Ascending aorta (tissue), 2 donors: ENCODE data around the gene TMEM92. TPM values are rescaled to one million over a fixed set of nuclear protein-coding genes. Genes with fewer than 3 reads are reported as not detected.
"Not testable (repeated sequence)": the region's sequence is repeated elsewhere in the genome, so short reads cannot be mapped to it uniquely, and the experiment has no call there.

Source experiments
- DNase-seq, 2 donors: peaks; one replicate each; pipeline ENCODE4 v3.0.0-alpha.2; 2019; ENCODE audit warnings: low spot score in 2 of 2
- H3K27ac ChIP-seq, 2 donors: fragments of 200-600 bp; sonication (generic); one replicate each; pipeline ENCODE4 v1.5.1; 2016 to 2017; ENCODE audit warnings: mild to moderate bottlenecking in 1 of 2
- H3K27me3 ChIP-seq: fragments of 200-600 bp; sonication (generic); one replicate; pipeline ENCODE4 v1.5.1; 2017
- H3K36me3 ChIP-seq, 2 donors: fragments of 200-600 bp; sonication (generic); one replicate each; pipeline ENCODE4 v1.5.1; 2016
- H3K4me1 ChIP-seq, 2 donors: fragments of 200-600 bp; sonication (generic); one replicate each; pipeline ENCODE4 v1.5.1; 2016 to 2017; ENCODE audit warnings: mild to moderate bottlenecking in 1 of 2
- H3K4me3 ChIP-seq, 2 donors: fragments of 200-600 bp; sonication (generic); one replicate each; pipeline ENCODE4 v1.5.1; 2016 to 2017; ENCODE audit warnings: mild to moderate bottlenecking in 1 of 2
- H3K9me3 ChIP-seq, 2 donors: fragments of 200-600 bp; sonication (generic); one replicate each; pipeline ENCODE4 v1.5.1; 2016
- CTCF ChIP-seq, 3 experiments: fragments of 200-600 bp in 2 of 3; fragments of 450-650 bp in 1 of 3; sonication (generic) in 2 of 3; IDR thresholded peaks; one replicate each; pipeline ENCODE4 v1.5.1; 2016 to 2019; ENCODE audit warnings: antibody characterized with exemption in 3 of 3, mild to moderate bottlenecking in 1 of 3, moderate library complexity in 1 of 3
- intact Hi-C: fragments of 100-400 bp; cut with DNase I; formaldehyde crosslinking; loops from one replicate; pipeline ENCODE4 v1.15.1; 2023
- total RNA-seq: library from RNA; depleted of rRNA; stranded (reverse); fragments of >200 nt; gene quantifications from one replicate; pipeline ENCODE4 v1.1.0, GENCODE V29; 2016

The TMEM92 gene
- total RNA-seq, 1 donor from 2014 or later, result not detected

GRCh38 chr17:50311483-50311882 lies 37.2 kb downstream of the TMEM92 start:
- Histone ChIP-seq H3K27ac (no peak overlapping the region), H3K4me1 (no peaks in the 10 kb centered on the region), H3K27me3 (no peaks in the 10 kb centered on the region), H3K36me3 (no peaks in the 10 kb centered on the region), H3K9me3 (no peaks in the 10 kb centered on the region), H3K4me3 (no peak overlapping the region)
- no peak for DNase-seq
- intact Hi-C loops, result no loop called here
- TF ChIP-seq CTCF (IDR thresholded peaks at IDR 0.05), result no peak

DNA sequence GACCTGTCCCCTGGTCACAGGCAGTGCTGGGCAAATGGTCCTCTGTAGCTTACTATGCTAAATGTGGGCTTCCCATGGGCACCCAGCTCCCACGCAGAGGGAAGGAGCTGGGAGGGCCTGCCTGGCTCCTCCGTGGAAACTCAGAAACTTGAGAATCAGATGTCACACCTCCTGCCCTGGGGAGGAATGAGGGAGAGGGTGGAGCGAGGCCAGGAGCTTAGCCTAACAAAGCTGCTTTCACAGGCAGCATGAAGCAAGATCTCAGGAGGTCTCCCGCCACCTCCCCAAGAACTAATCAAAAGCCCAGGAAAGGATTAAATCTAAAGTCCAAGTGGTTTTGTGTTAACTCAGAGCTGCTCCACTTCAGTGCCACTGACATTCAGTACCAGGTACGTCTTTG lies 38.0 kb downstream of the TMEM92 start:
- Histone ChIP-seq H3K27ac (no peak overlapping the region), H3K36me3 (no peaks in the 10 kb centered on the region), H3K27me3 (no peaks in the 10 kb centered on the region), H3K4me3 (no peak overlapping the region), H3K9me3 (no peaks in the 10 kb centered on the region), H3K4me1 (no peaks in the 10 kb centered on the region)
- TF ChIP-seq CTCF (IDR thresholded peaks at IDR 0.05), result no peak
- no peak for DNase-seq
- intact Hi-C loops, result no loop called here

- no peak for TF ChIP-seq CTCF (IDR thresholded peaks at IDR 0.05)
- Histone ChIP-seq H3K27ac (no peak overlapping the region), H3K4me1 (no peaks in the 10 kb centered on the region), H3K36me3 (no peaks in the 10 kb centered on the region), H3K27me3 (no peaks in the 10 kb centered on the region), H3K4me3 (no peak overlapping the region), H3K9me3 (no peaks in the 10 kb centered on the region)
- no peak for DNase-seq
- intact Hi-C loops, result no loop called here
Measured at GRCh38 chr17:50314456-50315011, 40.3 kb downstream of the TMEM92 start.

- Histone ChIP-seq H3K9me3 (no peaks in the 10 kb centered on the region), H3K4me1 (no peaks in the 10 kb centered on the region), H3K27ac (no peak overlapping the region), H3K36me3 (no peaks in the 10 kb centered on the region), H3K27me3 (no peaks in the 10 kb centered on the region), H3K4me3 (no peak overlapping the region)
- no peak for DNase-seq
- no peak for TF ChIP-seq CTCF (IDR thresholded peaks at IDR 0.05)
- intact Hi-C loops, result no loop called here
Measured at GRCh38 chr17:50316016-50316587, 41.8 kb downstream of the TMEM92 start.

DNA sequence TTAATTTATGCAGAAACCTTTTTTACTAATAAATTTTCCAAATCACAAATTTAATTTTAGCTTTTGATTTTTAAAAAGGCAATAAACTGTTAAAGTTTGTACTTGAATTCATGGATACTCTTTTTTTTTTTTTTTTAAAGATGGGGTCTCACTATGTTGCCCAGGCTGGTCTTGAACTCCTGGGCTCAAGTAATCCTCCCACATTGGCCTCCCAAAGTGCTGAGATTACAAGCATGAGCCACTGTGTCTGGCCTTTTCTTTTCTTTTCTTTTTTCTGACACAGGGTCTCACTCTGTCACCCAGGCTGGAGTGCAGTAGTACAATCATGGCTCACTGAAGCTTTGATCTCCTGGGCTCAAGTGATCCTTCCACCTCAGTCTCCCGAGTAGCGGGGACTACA lies 42.4 kb downstream of the TMEM92 start:
- intact Hi-C loops, DNase-seq, H3K9me3 ChIP-seq, H3K4me3 ChIP-seq, H3K36me3 ChIP-seq, H3K27ac ChIP-seq, H3K4me1 ChIP-seq, H3K27me3 ChIP-seq: not testable (repeated sequence)

DNA sequence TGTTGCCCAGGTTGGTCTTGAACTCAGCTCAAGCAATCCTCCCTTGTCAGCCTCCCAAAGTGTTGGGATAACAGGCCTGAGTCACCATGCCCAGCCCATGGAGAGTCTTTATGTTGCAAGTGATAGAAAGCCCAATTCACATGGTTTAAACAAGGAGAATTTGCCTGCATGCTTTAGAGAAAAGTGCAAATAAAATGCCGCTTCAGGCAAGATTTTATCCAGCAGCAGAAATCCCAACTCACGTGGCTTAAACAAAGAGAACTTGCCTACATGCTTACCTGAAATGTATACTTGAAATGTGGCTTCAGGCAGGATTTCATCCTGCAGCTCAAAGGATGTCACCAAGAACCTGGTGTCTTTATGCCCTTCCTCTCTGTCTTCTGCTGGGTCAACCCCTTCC lies 42.9 kb downstream of the TMEM92 start:
- intact Hi-C loops, result no loop called here
- Histone ChIP-seq H3K4me3 (no peak overlapping the region), H3K27me3 (no peaks in the 10 kb centered on the region), H3K9me3 (no peaks in the 10 kb centered on the region), H3K27ac (no peak overlapping the region), H3K36me3 (no peaks in the 10 kb centered on the region), H3K4me1 (no peaks in the 10 kb centered on the region)
- DNase-seq, result no peak
- no peak for TF ChIP-seq CTCF (IDR thresholded peaks at IDR 0.05)
